GM10847 (cell line): ENCODE data around the gene SEZ6.

ENCODE experiments used
- POLR2A ChIP-seq: IDR thresholded peaks from 2 replicates; pipeline ENCODE4 v1.6.1; 2011; ENCODE audit not compliant: insufficient read length; ENCODE audit errors: extremely low read depth

The SEZ6 gene

DNA sequence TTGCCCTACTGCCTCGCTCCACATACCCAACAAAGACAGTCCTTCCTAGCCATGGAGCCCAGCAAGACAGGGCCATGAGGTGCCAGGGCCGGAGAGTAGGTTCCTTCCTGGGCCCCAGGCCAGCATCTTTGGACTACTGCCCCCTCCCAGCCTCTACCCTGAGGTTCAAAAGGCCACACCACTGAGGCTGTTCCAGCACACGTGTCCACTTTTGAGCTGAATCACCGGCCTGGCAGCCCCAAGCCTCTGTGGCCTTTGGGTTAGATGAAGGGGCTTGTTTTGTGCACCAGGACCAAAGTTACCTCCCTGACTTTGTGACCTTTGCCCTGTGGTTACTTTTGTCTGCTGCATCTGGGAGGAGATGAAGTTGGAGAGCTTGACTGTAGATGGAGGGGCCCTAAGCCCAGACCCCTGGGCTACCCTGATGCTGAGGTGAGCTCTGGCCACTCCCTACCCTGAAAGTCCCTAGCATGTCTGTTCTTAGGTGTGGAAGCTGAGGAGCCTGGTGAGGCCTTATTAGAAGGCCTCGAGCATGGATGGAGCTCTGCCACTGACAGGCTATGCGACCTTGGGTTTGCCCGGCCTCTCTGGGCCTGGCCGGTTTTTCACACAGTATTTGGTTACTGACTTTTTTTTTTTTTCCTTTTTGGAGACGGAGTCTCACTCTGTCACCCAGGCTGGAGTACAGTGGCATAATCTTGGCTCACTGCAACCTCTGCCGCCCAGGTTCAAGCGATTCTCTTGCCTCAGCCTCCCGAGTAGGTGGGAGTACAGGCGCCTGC lies 12.0 kb downstream of the SEZ6 start:
- no peak for TF ChIP-seq POLR2A

DNA sequence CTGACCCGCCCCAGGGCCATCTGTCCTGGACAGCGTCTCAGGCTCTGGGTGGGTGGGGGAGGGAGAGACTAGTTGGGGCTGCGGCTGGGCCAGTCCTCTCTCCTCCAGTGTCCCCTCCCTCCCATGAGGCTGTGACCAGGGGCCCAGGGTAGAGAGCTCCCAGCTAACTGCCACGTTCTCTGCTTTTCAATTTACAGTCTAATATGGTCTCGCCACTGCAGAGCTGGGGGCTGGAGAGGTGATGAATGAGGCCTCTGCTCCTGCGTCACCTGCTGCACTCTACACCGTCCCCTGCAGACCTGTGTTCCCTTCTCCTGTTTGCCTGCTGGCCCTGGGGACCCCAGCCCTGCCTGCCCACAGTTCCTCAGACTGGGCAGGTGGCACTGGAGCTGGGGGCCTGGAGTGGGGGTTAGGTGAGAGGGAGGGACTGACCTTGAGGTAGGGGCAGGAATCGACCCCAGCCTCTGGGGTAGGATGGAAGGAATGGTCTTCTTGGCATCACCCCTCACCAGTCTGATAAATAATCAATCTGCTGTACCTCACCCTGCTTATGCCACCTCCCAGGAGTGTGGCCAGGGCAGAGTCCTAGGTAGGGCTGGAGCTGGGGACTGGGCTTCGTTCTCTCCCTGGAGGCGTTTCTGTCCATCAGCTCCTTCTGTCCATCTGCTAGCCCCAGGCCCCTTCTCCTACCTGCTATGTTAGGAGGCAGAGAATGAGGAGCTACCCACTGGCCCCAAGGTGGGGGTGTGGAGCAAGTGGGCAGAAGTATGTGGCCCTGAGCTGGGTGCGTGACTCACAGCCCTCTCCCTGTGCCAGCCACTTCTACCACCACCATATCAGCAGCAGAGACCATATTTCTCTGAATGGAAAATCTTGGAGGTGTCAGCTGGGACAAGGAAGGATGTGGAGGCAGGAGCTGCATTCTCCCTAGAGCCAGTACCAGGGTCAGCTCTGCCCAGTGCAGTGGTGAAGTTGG lies 12.9 kb downstream of the SEZ6 start:
- TF ChIP-seq POLR2A, result no peak

DNA sequence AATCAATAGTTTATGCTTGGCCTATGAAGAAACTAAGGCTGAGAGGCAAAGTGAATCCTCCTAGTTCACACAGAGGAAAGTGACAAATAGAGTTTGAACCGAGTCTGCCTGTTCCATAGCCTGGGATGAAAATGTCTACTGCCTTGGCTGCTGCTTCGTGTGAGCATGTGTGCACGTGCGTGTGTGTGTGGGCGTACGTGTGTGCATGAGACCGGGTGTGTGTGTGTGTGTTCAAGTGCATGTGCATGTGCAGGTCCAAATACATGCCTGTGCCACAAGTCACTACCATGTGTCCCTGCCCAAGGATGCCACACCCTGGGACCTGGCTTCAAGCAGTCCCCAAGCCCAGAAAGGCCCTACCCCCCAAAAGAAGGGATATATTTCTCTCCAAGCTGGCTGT lies 13.6 kb downstream of the SEZ6 start:
- TF ChIP-seq POLR2A, result no peak

DNA sequence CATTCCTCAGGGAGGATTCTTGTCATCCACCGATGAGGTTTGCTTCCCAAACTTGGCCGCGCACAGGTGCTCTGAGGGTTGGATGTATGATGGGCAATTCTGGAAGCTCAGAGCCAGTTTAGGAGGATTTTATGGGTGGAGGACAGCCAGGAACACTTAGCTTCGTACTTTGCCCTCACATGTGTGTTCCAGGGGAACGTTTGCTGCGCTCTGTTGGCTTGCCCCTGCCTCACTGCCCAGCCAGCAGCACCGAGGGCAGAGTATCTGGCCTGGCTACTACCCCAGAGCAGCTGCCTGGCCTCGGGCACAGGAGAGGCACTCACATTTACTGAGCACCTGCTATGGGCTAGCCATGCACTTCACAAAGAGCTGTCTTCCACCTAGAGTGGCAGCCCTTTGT lies 14.1 kb downstream of the SEZ6 start:
- no peak for TF ChIP-seq POLR2A

DNA sequence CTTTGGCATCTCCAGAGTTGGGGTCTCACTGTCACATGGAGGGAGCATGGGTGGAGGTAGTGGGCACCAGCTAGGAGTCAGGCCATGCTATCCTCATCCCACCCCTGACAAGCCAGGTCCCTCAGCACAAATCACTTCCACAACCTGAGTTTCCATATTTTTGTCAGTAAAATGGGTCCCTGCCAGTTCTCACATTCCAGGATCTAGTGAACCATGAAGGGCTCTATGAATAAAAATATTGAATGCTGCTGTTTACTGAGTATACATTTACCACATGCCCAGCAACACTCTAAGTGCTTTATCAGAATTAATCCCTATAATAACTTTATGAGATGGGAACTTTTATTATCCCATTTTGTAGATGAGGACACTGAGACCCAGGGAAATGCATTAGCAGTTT lies 16.8 kb downstream of the SEZ6 start:
- TF ChIP-seq POLR2A, result no peak

DNA sequence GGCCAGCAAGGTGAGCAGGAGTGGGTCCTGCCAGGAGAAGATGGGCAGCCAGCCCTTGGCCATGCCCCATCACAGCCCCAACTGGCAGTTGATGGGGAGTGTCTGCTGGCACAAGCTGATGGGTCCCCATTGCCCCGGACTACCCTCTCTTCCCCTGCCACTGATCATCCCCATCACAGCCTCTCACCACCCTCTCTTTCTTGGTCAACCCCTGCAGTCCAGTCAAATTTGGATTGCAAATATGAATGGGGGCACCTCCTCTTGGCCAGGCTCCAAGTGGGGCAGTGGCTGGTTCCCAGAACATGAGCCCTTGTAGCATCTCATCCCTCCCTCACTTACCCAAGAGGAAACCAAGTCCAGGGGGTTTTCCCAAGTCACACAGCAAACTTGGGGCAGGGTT lies 17.4 kb downstream of the SEZ6 start:
- TF ChIP-seq POLR2A, result no peak

DNA sequence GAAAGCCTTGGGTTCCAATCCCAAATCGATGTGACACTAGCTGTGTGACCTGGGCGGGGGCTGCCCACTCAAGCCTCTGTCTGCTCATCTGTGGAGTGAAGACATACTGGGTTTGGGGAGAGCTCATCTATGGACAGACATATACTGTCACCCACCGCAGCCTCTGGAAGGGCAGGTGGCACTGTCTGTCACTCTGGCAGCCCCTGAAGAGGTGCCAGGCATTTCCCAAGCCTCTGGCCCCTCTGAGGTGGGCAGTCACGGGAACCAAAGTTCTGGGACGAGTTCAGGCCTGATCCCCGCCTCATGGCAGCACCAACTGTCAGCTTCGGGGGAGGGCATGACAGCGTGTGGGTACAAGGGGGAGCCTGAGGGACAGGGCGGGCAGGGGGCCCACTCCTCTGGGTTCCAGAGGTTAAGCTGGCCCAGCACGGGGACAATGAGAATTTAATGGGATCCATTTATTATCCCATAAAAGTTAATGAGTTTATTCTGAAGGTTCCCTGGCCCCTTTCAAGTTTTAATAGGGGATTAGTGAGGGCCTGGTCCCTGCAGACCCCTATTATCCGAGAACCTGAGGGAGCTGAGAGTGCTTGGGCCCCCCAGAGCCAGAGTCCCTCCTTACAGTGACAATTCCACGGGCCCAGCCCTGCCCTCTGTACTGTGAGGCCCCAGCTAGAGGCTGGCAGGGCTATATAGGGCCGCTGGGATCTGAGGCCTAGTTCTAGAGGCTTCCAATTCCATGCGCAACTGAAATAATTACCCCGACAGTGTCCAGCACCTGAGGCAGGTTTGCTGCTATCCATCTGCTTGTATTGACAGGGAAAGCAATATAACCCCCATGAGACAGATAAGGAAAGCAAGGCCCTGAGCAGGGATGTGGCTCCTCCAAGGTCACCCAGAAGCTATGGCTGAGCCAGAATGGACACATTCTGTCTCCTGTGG lies 18.8 kb downstream of the SEZ6 start:
- no peak for TF ChIP-seq POLR2A

DNA sequence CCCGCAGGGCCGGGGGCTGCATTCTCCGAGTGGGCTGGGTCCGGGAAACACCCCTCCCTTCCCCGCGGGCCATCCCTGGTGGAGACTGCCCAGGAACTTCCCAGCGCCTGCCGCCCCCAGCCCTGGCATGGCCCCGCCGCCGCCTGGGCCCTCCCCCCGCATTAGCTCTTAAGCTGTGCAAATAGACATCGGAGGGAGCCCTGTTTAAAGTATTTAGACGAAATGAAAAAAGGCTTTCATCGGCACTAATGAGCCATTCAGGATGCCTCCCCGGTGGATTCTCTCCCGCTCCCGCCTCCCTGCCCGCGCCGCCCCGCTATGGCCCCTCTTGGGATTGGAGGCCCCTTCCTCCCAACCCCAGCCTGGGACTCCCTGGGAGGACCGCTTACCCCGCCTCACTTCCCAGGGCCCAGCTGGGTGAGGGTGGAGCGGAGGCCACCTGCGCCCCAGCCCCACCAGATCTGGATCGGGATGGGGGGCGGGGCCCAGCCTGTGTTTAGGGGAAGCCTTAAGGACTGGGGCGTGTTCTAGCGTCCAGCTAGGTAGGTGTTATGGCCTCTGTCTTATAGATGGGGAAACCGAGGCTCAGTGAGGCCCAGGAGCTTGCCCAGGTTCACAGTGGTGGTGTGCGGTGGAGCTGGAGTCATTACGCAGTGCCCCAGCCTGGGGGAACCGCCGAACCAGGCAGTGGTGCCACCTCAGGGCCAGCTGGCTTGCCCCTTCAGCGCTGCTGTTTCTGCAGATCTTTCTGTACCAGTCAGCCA lies 19.7 kb downstream of the SEZ6 start:
- no peak for TF ChIP-seq POLR2A

DNA sequence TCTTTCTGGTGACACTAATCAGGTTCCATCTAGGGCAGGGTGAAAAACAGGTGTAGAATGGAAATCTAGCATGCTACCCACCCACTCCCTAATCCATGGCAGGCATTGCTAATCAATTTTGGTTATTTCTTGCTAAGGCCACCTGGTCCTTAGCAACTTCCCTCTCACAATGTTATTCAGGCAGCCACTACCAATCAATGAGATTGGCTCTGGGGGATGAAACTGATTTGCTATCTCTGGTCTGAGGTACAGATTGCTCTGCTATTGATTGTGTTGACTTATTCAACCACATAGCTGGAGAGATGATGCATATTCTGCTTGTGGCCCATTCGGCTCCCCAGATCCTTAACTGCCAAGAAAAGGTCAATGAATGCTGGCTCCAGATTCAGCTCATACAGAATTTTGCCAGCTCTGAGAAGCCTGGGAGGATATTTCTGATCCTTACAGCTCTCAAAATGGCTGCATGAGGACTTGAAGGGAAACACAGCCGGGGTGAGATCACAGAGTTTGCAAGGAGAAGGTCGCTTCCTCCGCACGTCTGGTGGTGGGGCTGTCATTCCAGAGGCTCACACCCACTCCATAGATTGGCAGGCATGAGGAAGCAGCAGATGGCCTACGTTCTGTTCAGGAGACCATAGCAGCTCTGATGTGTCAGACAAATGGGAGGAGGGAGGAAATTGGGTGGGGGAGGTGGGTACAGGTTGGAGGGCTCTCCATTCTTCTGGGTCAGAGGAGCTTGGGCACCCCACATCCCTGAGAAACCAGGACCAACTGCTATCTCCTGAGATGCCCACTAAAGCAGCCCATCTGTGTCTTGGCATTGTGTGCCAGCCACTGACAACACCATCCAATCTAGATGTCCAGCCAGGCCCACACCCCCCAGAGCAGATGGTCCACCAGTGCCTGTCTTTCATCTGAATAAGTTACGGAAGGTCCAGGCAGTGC lies 22.3 kb downstream of the SEZ6 start:
- TF ChIP-seq POLR2A, result no peak

DNA sequence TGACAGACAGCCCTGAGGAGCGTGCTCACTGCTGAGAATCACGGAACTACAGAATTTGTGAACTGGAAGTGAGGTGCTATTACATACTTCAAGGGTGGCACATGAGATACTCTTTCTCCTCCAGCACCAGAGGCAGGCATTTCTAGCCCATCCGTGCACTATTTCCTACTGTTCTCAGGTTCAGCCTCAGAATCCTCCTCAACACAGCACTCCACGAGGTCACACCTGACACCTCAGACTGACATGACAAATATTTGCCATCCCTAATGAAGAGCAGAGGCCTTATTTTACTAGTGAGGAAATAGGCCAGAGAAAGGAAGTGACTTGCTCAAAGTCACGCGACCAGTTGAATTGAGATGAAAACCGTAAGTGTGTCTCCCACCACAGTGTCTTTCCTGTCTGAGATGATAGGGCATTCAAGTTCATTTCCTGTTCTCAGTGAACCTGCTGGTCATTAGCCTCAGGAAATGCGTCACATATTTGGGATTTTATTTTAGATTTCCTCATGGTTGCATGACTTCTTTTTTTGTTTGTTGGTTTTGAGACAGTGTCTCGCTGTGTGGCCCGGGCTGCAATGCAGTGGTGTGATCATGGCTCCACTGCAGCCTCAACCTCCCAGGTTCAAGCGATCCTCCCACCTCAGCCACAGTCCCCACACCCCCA lies 23.6 kb downstream of the SEZ6 start:
- no peak for TF ChIP-seq POLR2A

DNA sequence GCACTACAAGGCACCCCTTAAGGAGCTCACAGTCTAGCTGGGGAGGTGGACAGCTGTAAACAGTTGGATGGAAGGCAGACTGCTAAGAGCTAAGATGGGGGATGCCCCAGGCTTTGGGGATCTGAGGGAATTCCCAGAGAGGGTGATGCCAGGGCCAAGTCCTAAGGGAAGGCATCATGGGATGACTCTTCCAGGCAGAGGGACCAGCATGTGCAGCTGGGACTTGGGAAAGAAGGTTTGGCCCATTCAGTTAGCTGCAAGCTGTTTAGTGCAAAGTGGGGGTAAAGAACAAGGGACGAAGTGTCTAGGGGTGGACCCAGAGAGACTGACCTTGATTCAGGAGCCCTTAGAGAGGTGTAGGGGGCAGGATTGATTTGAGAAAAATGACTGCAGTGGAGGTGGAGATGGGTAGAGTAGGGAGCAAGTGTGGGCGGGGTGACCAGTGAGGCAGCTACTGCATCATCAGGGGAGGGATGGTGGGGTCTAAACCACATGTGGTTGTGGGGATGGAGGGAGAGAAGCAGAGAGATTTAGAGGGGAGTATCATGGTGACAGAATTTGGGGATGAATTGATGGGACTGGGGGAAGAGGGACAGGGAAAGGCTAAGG lies 27.4 kb downstream of the SEZ6 start:
- no peak for TF ChIP-seq POLR2A

DNA sequence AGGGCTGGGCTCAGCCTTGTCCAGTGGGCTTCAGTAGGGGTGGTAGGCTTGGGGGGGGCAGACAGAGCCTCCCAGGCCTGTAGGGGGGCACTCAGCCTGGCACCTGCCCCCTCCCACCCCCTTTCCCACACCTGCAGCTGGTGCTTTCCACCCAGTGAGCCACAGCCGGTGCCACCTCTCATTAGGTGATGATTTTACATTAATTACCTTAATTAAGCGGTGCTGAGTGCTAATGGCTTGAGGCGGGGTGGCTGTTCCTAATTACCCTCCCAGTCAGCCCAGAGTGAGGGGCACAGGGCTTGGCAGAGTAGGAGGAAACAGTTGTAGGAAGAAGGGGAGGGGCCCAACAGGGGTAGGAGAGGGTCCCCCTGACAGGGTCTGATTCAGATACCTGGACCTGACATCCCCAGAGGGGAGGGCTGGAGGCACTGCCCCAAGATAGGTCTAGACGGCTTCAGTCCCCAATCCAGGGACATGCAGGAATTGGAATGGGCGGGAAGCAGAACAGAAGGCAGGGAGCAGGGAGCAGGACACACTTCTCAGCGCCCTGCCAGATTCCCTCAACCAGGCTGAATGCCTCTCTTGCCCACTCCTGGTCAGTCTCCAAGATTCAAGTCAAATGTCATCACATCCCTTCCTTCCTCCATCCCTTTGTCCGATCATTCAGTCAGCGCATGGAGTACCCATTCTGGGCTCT lies 28.0 kb downstream of the SEZ6 start:
- TF ChIP-seq POLR2A, result no peak
